H1 (cell line): Measurements from ENCODE around the gene MCC. TPM values are rescaled to one million over a fixed set of nuclear protein-coding genes. Genes with fewer than 3 reads are reported as not detected.

Source experiments
- ATF2 ChIP-seq: IDR thresholded peaks from 2 replicates; pipeline ENCODE4 v1.6.1; 2012; ENCODE audit warnings: low read length, inconsistent platforms
- CHD2 ChIP-seq: IDR thresholded peaks from 2 replicates; pipeline ENCODE4 v1.6.1; 2012; ENCODE audit warnings: low read length, improper control_type of control experiment
- CTCF ChIP-seq, 3 experiments: IDR thresholded peaks; 1 replicate in 2 of 3; 2 replicates in 1 of 3; pipeline versions ENCODE4 v1.5.1 to v1.6.1; 2011; ENCODE audit warnings: low read length in 3 of 3, mild to moderate bottlenecking in 3 of 3, inconsistent platforms in 2 of 3, low read depth in 1 of 3, moderate library complexity in 1 of 3; ENCODE audit not compliant: insufficient read depth in 1 of 3; ENCODE audit errors: control extremely low read depth in 1 of 3
- KDM5A ChIP-seq: fragments of 200-600 bp; IDR thresholded peaks from 2 replicates; pipeline ENCODE4 v1.7.1; 2012; ENCODE audit warnings: mild to moderate bottlenecking, low read length, inconsistent platforms, mixed read lengths
- POU5F1 ChIP-seq: IDR thresholded peaks from 2 replicates; pipeline ENCODE4 v1.6.1; 2011; ENCODE audit warnings: low read depth, mild to moderate bottlenecking, low read length, moderate library complexity
- RBBP5 ChIP-seq: IDR thresholded peaks from 2 replicates; pipeline ENCODE4 v1.7.1; 2012; ENCODE audit warnings: low read depth, mild to moderate bottlenecking, inconsistent platforms, low read length, moderate library complexity, borderline replicate concordance
- SIN3A ChIP-seq, 2 experiments: IDR thresholded peaks in 1 of 2; conservative IDR thresholded peaks in 1 of 2; 2 replicates each; pipeline ENCODE4 v1.6.1; 2011 to 2012; ENCODE audit warnings: low read length in 2 of 2, improper control_type of control experiment in 1 of 2, low read depth in 1 of 2, mild to moderate bottlenecking in 1 of 2
- TAF1 ChIP-seq: IDR thresholded peaks from 2 replicates; pipeline ENCODE4 v1.6.1; 2011; ENCODE audit warnings: mild to moderate bottlenecking, low read depth, low read length
- polyA plus RNA-seq, 7 experiments: library from polyadenylated mRNA; depleted of rRNA in 3 of 7; stranded (reverse) in 5 of 7; unstranded in 2 of 7; fragments of >200 nt in 5 of 7; fragments of 200-250 nt in 2 of 7; gene quantifications; 1 replicate in 5 of 7; 2 replicates in 1 of 7; 4 replicates in 1 of 7; pipeline versions ENCODE4 v1.2.1 to v1.2.3, GENCODE V29; 2011 to 2013; ENCODE audit warnings: missing spikeins in 2 of 7, mixed read lengths in 2 of 7
- total RNA-seq: library from RNA; stranded (reverse); fragmentation: NEBNext Ultra II Directional; extraction: Animal tissue kit (Norgen Biotek cat#: 25700); gene quantifications from 2 replicates; pipeline ENCODE4 v1.2.1, GENCODE V29; 2021

Gene MCC
- total and polyA plus RNA-seq, 2 of the 8 experiments (the other 6 are each of a cell fraction or from before 2014, with no cell fraction given) = 2.6 to 18.3 TPM

DNA sequence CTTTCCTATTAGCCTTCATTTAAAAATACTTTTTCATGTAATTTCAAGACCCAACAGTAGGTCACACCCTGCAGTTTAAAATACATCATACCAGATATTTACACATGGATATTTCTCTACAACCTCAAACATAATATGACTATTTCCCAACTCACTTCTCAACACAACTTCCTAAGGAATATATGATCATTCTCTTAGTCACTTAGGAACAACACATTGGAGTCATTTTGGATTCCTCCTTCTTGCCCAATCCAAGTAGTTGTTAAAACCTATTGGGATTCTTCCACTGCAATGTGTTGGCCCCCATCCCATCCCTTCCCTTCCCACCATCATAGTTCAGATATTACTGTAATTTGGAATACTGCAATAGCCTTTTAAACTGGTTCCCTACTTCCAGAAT, 366.2 kb downstream of the MCC start (continued):
- no peak for TF ChIP-seq CTCF (IDR thresholded peaks at IDR 0.05; ENCODE audit: control extremely low read depth in 1 of 3, insufficient read depth in 1 of 3, low read depth in 1 of 3, low read length in 3 of 3)
- no peak for TF ChIP-seq SIN3A (conservative IDR thresholded peaks at IDR 0.05 in 1 of 2, IDR thresholded peaks at IDR 0.05 in 1 of 2; ENCODE audit: low read depth in 1 of 2, low read length in 2 of 2)
- TF ChIP-seq POU5F1 = no peak
- TF ChIP-seq KDM5A = no peak
- no peak for TF ChIP-seq CHD2
- no peak for TF ChIP-seq RBBP5
- TF ChIP-seq ATF2 = no peak
- no peak for TF ChIP-seq TAF1
